Left ventricle myocardium inferior (tissue), 1 donor: ENCODE measurements around the gene PRDX1. TPM values are rescaled to one million over a fixed set of nuclear protein-coding genes. Genes with fewer than 3 reads are reported as not detected.

Experiments
- DNase-seq: peaks from one replicate; pipeline ENCODE4 v3.0.0-alpha.2; 2020
- H3K27ac ChIP-seq: fragments of 200-600 bp; replicated peaks from 2 replicates; pipeline ENCODE4 v1.8.0; 2021
- H3K27me3 ChIP-seq: fragments of 200-600 bp; 2 replicates; pipeline ENCODE4 v1.8.0; 2021; ENCODE audit warnings: low read depth
- H3K36me3 ChIP-seq: fragments of 200-600 bp; 2 replicates; pipeline ENCODE4 v1.8.0; 2021
- H3K4me1 ChIP-seq: fragments of 200-600 bp; 2 replicates; pipeline ENCODE4 v1.8.0; 2021
- H3K4me3 ChIP-seq: fragments of 200-600 bp; 2 replicates; pipeline ENCODE4 v1.8.0; 2021; ENCODE audit warnings: mild to moderate bottlenecking, moderate library complexity
- H3K9me3 ChIP-seq: fragments of 200-600 bp; replicated peaks from 2 replicates; pipeline ENCODE4 v1.8.0; 2021
- CTCF ChIP-seq: fragments of 200-600 bp; IDR thresholded peaks from 2 replicates; pipeline ENCODE4 v1.8.0; 2021; ENCODE audit warnings: antibody characterized with exemption, mild to moderate bottlenecking, borderline replicate concordance
- intact Hi-C: fragments of 100-400 bp; cut with micrococcal nuclease; formaldehyde crosslinking; loops from one replicate; pipeline ENCODE4 v1.11.0; 2022
- total RNA-seq: library from RNA; stranded (reverse); fragmentation: NEBNext Ultra II Directional; extraction: Animal tissue kit (Norgen Biotek cat#: 25700); gene quantifications from one replicate; pipeline ENCODE4 v1.2.1, GENCODE V29; 2021
- donor health status: DM: no; HTN: yes; CAD: no; lungs with severe emphysema.

Gene PRDX1
- total RNA-seq, 1 donor from 2014 or later = 255 TPM

- no peak overlapping the region for H3K27ac ChIP-seq
- peaks cover 13% of the 10 kb centered on the region for H3K4me1 ChIP-seq
- no peaks in the 10 kb centered on the region for H3K9me3 ChIP-seq
- no peak for TF ChIP-seq CTCF
- DNase-seq = no peak
- no peak overlapping the region for H3K4me3 ChIP-seq
- peaks cover 31% of the 10 kb centered on the region for H3K36me3 ChIP-seq
- no peaks in the 10 kb centered on the region for H3K27me3 ChIP-seq
- intact Hi-C loops = loop anchor here (5.0 kb wide), 1 partner anchor 61 kb away; no protein-coding TSS in a partner anchor
Observed at GRCh38 chr1:45568421-45568820, 46.7 kb upstream of the PRDX1 start.

- H3K4me1 ChIP-seq = peaks cover 13% of the 10 kb centered on the region
- no peak overlapping the region for H3K27ac ChIP-seq
- no peak for DNase-seq
- no peak for TF ChIP-seq CTCF
- intact Hi-C loops = loop anchor here (5.0 kb wide), 1 partner anchor 61 kb away; no protein-coding TSS in a partner anchor
- peaks cover 37% of the 10 kb centered on the region for H3K36me3 ChIP-seq
- no peaks in the 10 kb centered on the region for H3K9me3 ChIP-seq
- no peaks in the 10 kb centered on the region for H3K27me3 ChIP-seq
- H3K4me3 ChIP-seq = no peak overlapping the region
Observed at GRCh38 chr1:45567911-45568310, 46.2 kb upstream of the PRDX1 start.

- DNase-seq = peak; percentile 61
- Histone ChIP-seq H3K27ac (peak overlapping the region; percentile 43), H3K36me3 (peaks cover 47% of the 10 kb centered on the region), H3K4me1 (peaks cover 13% of the 10 kb centered on the region), H3K27me3 (no peaks in the 10 kb centered on the region), H3K9me3 (no peaks in the 10 kb centered on the region), H3K4me3 (no peak overlapping the region)
- TF ChIP-seq CTCF = no peak
- intact Hi-C loops = loop anchor here (5.0 kb wide), 1 partner anchor 59 kb away; no protein-coding TSS in a partner anchor
Observed at GRCh38 chr1:45566722-45567121, 45.0 kb upstream of the PRDX1 start.

GRCh38 chr1:45563843-45564242 lies 42.2 kb upstream of the PRDX1 start:
- TF ChIP-seq CTCF = no peak
- peaks cover 49% of the 10 kb centered on the region for H3K36me3 ChIP-seq
- no peak overlapping the region for H3K27ac ChIP-seq
- H3K4me1 ChIP-seq = peaks cover 13% of the 10 kb centered on the region
- no peak overlapping the region for H3K4me3 ChIP-seq
- H3K9me3 ChIP-seq = no peaks in the 10 kb centered on the region
- DNase-seq = no peak
- no peaks in the 10 kb centered on the region for H3K27me3 ChIP-seq
- intact Hi-C loops = no loop called here

GRCh38 chr1:45557422-45557944 lies 35.8 kb upstream of the PRDX1 start:
- H3K9me3 ChIP-seq = no peaks in the 10 kb centered on the region
- intact Hi-C loops = no loop called here
- H3K4me1 ChIP-seq = peaks cover 8% of the 10 kb centered on the region
- no peak overlapping the region for H3K27ac ChIP-seq
- TF ChIP-seq CTCF = no peak
- H3K36me3 ChIP-seq = peaks cover 27% of the 10 kb centered on the region
- H3K4me3 ChIP-seq = no peak overlapping the region
- no peak for DNase-seq
- H3K27me3 ChIP-seq = no peaks in the 10 kb centered on the region
